Aorta (tissue), 5 donors: ENCODE results near the gene TTLL5. TPM values are rescaled to one million over a fixed set of nuclear protein-coding genes. Genes with fewer than 3 reads are reported as not detected.
A peak's percentile ranks its signal among the peaks of the same experiment; 100 is the strongest.

Experiments
- ATAC-seq: fragments of 200-7000 bp; cut with Tn5 transposase; one replicate; pipeline ENCODE4 v1.9.1; 2022; ENCODE audit warnings: moderate library complexity; ENCODE audit not compliant: low FRiP score
- DNase-seq, 2 donors: peaks; one replicate each; pipeline ENCODE4 v3.0.0-alpha.2; 2020
- H3K27ac ChIP-seq, 2 donors: one replicate each; pipeline ENCODE4 v1.5.1; 2013; ENCODE audit warnings: low read length in 2 of 2, mild to moderate bottlenecking in 2 of 2, moderate library complexity in 2 of 2, control low read depth in 1 of 2, inconsistent platforms in 1 of 2, low read depth in 1 of 2
- H3K27me3 ChIP-seq, 2 donors: one replicate each; pipeline ENCODE4 v1.6.1; 2013; ENCODE audit warnings: control low read depth in 1 of 2, low read length in 1 of 2, mild to moderate bottlenecking in 1 of 2, moderate library complexity in 1 of 2; ENCODE audit not compliant: insufficient read depth in 2 of 2, control insufficient read depth in 1 of 2
- H3K36me3 ChIP-seq, 2 donors: one replicate each; pipeline ENCODE4 v1.6.1; 2013; ENCODE audit warnings: control low read depth in 1 of 2, low read length in 1 of 2, mild to moderate bottlenecking in 1 of 2; ENCODE audit not compliant: insufficient read depth in 2 of 2, control insufficient read depth in 1 of 2
- H3K4me1 ChIP-seq, 2 donors: one replicate each; pipeline ENCODE4 v1.6.1; 2013; ENCODE audit warnings: low read length in 2 of 2, control low read depth in 1 of 2, mild to moderate bottlenecking in 1 of 2, moderate library complexity in 1 of 2; ENCODE audit not compliant: insufficient read depth in 2 of 2, control insufficient read depth in 1 of 2
- H3K4me3 ChIP-seq, 2 donors: one replicate each; pipeline ENCODE4 v1.5.1; 2013; ENCODE audit warnings: low read length in 2 of 2, control low read depth in 1 of 2, mild to moderate bottlenecking in 1 of 2
- H3K9me3 ChIP-seq: one replicate; pipeline ENCODE4 v1.6.1; 2013; ENCODE audit warnings: mild to moderate bottlenecking, low read length; ENCODE audit not compliant: control insufficient read depth
- WGBS, 2 donors: extraction: QIAGEN DNeasy Blood & Tissue Kit; methylation state at CpG; one replicate each; pipeline ENCODE4 v1.1.7; 2013; 5-methylcytosine and 5-hydroxymethylcytosine counted together
- intact Hi-C, 2 donors: fragments of 100-400 bp; cut with DNase I; formaldehyde crosslinking; loops; one replicate each; pipeline versions ENCODE4 v1.14.2 to v1.15.0; 2022
- polyA plus RNA-seq, 2 donors: library from polyadenylated mRNA; stranded (reverse); fragments of 200-250 nt; gene quantifications; one replicate each; pipeline ENCODE4 v1.2.3, GENCODE V29; 2013
- total RNA-seq, 2 donors: library from RNA; stranded (reverse); fragmentation: NEBNext Ultra II Directional; extraction: Animal tissue kit (Norgen Biotek cat#: 25700); gene quantifications; one replicate each; pipeline ENCODE4 v1.2.1, GENCODE V29; 2021
- donor health status: healthy with polysubstance abuse.
- donor health status: Bipolar disorder and iron deficiency.
- donor health status: DM: no; HTN: no; CAD: no.
- donor health status: DM: no; HTN: no; CAD: no.
- donor health status: DM: yes; HTN: yes; CAD: no.

The TTLL5 gene
- total and polyA plus RNA-seq, 4 donors = 7.7 to 40.8 (median 22.8) TPM

GRCh38 chr14:75991753-75992152 lies 330.7 kb downstream of the TTLL5 start:
- intact Hi-C loops = no loop called here
- Histone ChIP-seq H3K27me3 (no peaks in the 10 kb centered on the region), H3K27ac (peak overlapping the region; percentile 78 to 99), H3K4me3 (no peak overlapping the region), H3K9me3 (no peaks in the 10 kb centered on the region), H3K4me1 (peaks cover 7 to 20% of the 10 kb centered on the region in 2 donors), H3K36me3 (peaks cover 0 to 1% of the 10 kb centered on the region in 2 donors)
- WGBS, 2 donors = 5% methylated on average over 4 of the region's 4 CpGs
- no peak for ATAC-seq
- DNase-seq = peak in 1 of 2 donors; percentile 84

GRCh38 chr14:75993567-75994041 lies 332.6 kb downstream of the TTLL5 start:
- Histone ChIP-seq H3K9me3 (no peaks in the 10 kb centered on the region), H3K27me3 (no peaks in the 10 kb centered on the region), H3K4me3 (no peak overlapping the region), H3K36me3 (peaks cover 0 to 1% of the 10 kb centered on the region in 2 donors), H3K4me1 (peaks cover 9 to 13% of the 10 kb centered on the region in 2 donors), H3K27ac (peak overlapping the region; percentile 55 to 99)
- DNase-seq (no peak), ATAC-seq (no peak)
- 77 to 79% methylated on average over 1 of the region's 1 CpG for WGBS, 2 donors
- intact Hi-C loops = no loop called here

- ATAC-seq (peak; percentile 91), DNase-seq (peak; percentile 88 to 91)
- 3 to 8% methylated on average over 17 of the region's 17 CpGs for WGBS, 2 donors
- H3K4me1 ChIP-seq = peaks cover 3 to 12% of the 10 kb centered on the region in 2 donors
- peak overlapping the region; percentile 96 to 99 for H3K27ac ChIP-seq
- intact Hi-C loops = loop anchor here in 1 of 2 donors (1.0 kb wide), 1 partner anchor 13 kb away; no protein-coding TSS in a partner anchor
- no peaks in the 10 kb centered on the region for H3K36me3 ChIP-seq
- H3K4me3 ChIP-seq = peak overlapping the region in 1 of 2 donors; percentile 8
- no peaks in the 10 kb centered on the region for H3K27me3 ChIP-seq
- no peaks in the 10 kb centered on the region for H3K9me3 ChIP-seq
These were observed 334.5 kb downstream of the TTLL5 start for GRCh38 chr14:75995372-75996041.

GRCh38 chr14:75996488-75996887 lies 335.4 kb downstream of the TTLL5 start:
- Histone ChIP-seq H3K36me3 (no peaks in the 10 kb centered on the region), H3K27me3 (no peaks in the 10 kb centered on the region), H3K4me3 (no peak overlapping the region), H3K27ac (peak overlapping the region; percentile 53 to 99), H3K9me3 (no peaks in the 10 kb centered on the region), H3K4me1 (peaks cover 2 to 11% of the 10 kb centered on the region in 2 donors)
- DNase-seq (no peak), ATAC-seq (no peak)
- intact Hi-C loops = no loop called here
- 80 to 81% methylated on average over 1 of the region's 1 CpG for WGBS, 2 donors

- peak overlapping the region; percentile 67 to 86 for H3K27ac ChIP-seq
- H3K9me3 ChIP-seq = no peaks in the 10 kb centered on the region
- H3K36me3 ChIP-seq = no peaks in the 10 kb centered on the region
- H3K4me1 ChIP-seq = peaks cover 2 to 8% of the 10 kb centered on the region in 2 donors
- H3K27me3 ChIP-seq = no peaks in the 10 kb centered on the region
- DNase-seq = no peak
- WGBS, 2 donors = 5 to 8% methylated on average over 6 of the region's 6 CpGs
- no peak for ATAC-seq
- H3K4me3 ChIP-seq = no peak overlapping the region
- intact Hi-C loops = no loop called here
These were observed 338.6 kb downstream of the TTLL5 start for GRCh38 chr14:75999511-76000190.

GRCh38 chr14:76002383-76002782 lies 341.3 kb downstream of the TTLL5 start:
- DNase-seq (no peak), ATAC-seq (no peak)
- H3K36me3 ChIP-seq = peaks cover 2% of the 10 kb centered on the region in 2 donors
- intact Hi-C loops = no loop called here
- no peak overlapping the region for H3K27ac ChIP-seq
- H3K4me3 ChIP-seq = no peak overlapping the region
- peaks cover 0 to 5% of the 10 kb centered on the region in 2 donors for H3K4me1 ChIP-seq
- H3K9me3 ChIP-seq = no peaks in the 10 kb centered on the region
- 67 to 70% methylated on average over 1 of the region's 1 CpG for WGBS, 2 donors
- no peaks in the 10 kb centered on the region for H3K27me3 ChIP-seq

Other genes starting within 250 kb of the TTLL5 start
- 10 to 100 TPM; 48.3 to 50.2 TPM for gene JDP2, start 233.2 kb upstream of the TTLL5 start, total RNA-seq
- 10 to 100 TPM; 20.9 to 39.7 TPM for gene JDP2, start 233.2 kb upstream of the TTLL5 start, polyA plus RNA-seq
- 1 to 10 TPM; 2.6 to 3.2 TPM for gene BATF, start 138.8 kb upstream of the TTLL5 start, total RNA-seq
- 1 to 10 TPM; 2.1 to 8.0 TPM for gene BATF, start 138.8 kb upstream of the TTLL5 start, polyA plus RNA-seq
- 10 to 100 TPM; 14.6 to 15.4 TPM for gene FLVCR2, start 82.6 kb upstream of the TTLL5 start, total RNA-seq
- 1 to 10 TPM in 1 of 2 donors, under 1 TPM in 1; 0.38 to 7.6 TPM for gene FLVCR2, start 82.6 kb upstream of the TTLL5 start, polyA plus RNA-seq
- gene ERG28, start 370 bp upstream of the TTLL5 start, total RNA-seq = 10 to 100 TPM; 10.4 to 11.5 TPM
- gene ERG28, start 370 bp upstream of the TTLL5 start, polyA plus RNA-seq = 10 to 100 TPM; 10.9 to 11.9 TPM